WTC11 (cell line): ENCODE data around the gene LRRC61. TPM values are rescaled to one million over a fixed set of nuclear protein-coding genes. Genes with fewer than 3 reads are reported as not detected.

ENCODE experiments used
- ATAC-seq: fragments of 200-7000 bp; cut with Tn5 transposase; 2 replicates; pipeline ENCODE4 v1.10.0; 2021; ENCODE audit warnings: mild to moderate bottlenecking, moderate library complexity
- CTCF ChIA-PET: fragments of 300-600 bp; sonication (Branson Sonifier 250); formaldehyde crosslinking; loops from one replicate; lab custom pipeline; 2021; ENCODE audit warnings: antibody characterized with exemption; lab: Charles Lee
- POLR2A ChIA-PET: fragments of 350-600 bp; sonication (Branson Sonifier 250); formaldehyde crosslinking; loops from one replicate; lab custom pipeline; 2021; ENCODE audit warnings: antibody characterized with exemption; lab: Charles Lee
- DNase-seq: peaks from one replicate; pipeline ENCODE4 v3.0.0; 2021; ENCODE audit warnings: low spot score
- H3K27ac Mint-ChIP-seq: 2 replicates; pipeline ENCODE4 v1.8.0; 2021; ENCODE audit warnings: mixed read lengths
- H3K27me3 Mint-ChIP-seq: 2 replicates; pipeline ENCODE4 v1.8.0; 2021; ENCODE audit warnings: low read depth, mild to moderate bottlenecking, moderate library complexity, mixed read lengths
- H3K36me3 Mint-ChIP-seq: 2 replicates; pipeline ENCODE4 v1.8.0; 2021; ENCODE audit warnings: mixed read lengths
- H3K4me1 Mint-ChIP-seq: 2 replicates; pipeline ENCODE4 v1.8.0; 2022; ENCODE audit warnings: mixed read lengths
- H3K4me3 Mint-ChIP-seq: 2 replicates; pipeline ENCODE4 v1.8.0; 2021; ENCODE audit warnings: mild to moderate bottlenecking, moderate library complexity, mixed read lengths
- H3K9me3 Mint-ChIP-seq: 2 replicates; pipeline ENCODE4 v1.8.0; 2021; ENCODE audit warnings: mixed read lengths
- CREB1 ChIP-seq: sonication (generic); formaldehyde crosslinking; IDR thresholded peaks from 2 replicates; pipeline ENCODE4 v1.8.0; 2023; ENCODE audit warnings: mild to moderate bottlenecking, missing genetic modification reagents
- HMGA2 ChIP-seq: fragments of 250-450 bp; sonication (Bioruptor Pico); IDR thresholded peaks from 2 replicates; pipeline ENCODE4 v1.4.0; 2021; ENCODE audit warnings: mild to moderate bottlenecking, moderate library complexity
- IRF2 ChIP-seq: sonication (generic); formaldehyde crosslinking; IDR thresholded peaks from 2 replicates; pipeline ENCODE4 v1.8.0; 2022; ENCODE audit warnings: low read depth, missing genetic modification reagents, borderline replicate concordance
- PRRX2 ChIP-seq: fragments of 250-450 bp; sonication (Bioruptor Pico); IDR thresholded peaks from 2 replicates; pipeline ENCODE4 v1.8.0; 2021; ENCODE audit warnings: mild to moderate bottlenecking
- SMAD3 ChIP-seq: sonication (generic); formaldehyde crosslinking; IDR thresholded peaks from 2 replicates; pipeline ENCODE4 v1.8.0; 2022; ENCODE audit warnings: missing genetic modification reagents, mild to moderate bottlenecking, borderline replicate concordance
- TEAD4 ChIP-seq: sonication (generic); formaldehyde crosslinking; IDR thresholded peaks from 2 replicates; pipeline ENCODE4 v1.8.0; 2022; ENCODE audit warnings: mild to moderate bottlenecking, missing genetic modification reagents
- total RNA-seq: library from RNA; stranded (reverse); gene quantifications from 3 replicates; pipeline ENCODE4 v1.2.3, GENCODE V29; 2021
- TF ChIP-seq, protein P1 (sequence below): sonication (generic); formaldehyde crosslinking; IDR thresholded peaks from 2 replicates; pipeline ENCODE4 v1.8.0; 2023; ENCODE audit warnings: missing genetic modification reagents, mild to moderate bottlenecking, borderline replicate concordance
- TF ChIP-seq, protein P2 (sequence below): sonication (generic); formaldehyde crosslinking; IDR thresholded peaks from 2 replicates; pipeline ENCODE4 v1.8.1; 2023; ENCODE audit warnings: mild to moderate bottlenecking, missing genetic modification reagents, moderate library complexity
- TF ChIP-seq, protein P3 (sequence below): sonication (generic); formaldehyde crosslinking; IDR thresholded peaks from 2 replicates; pipeline ENCODE4 v1.8.0; 2023; ENCODE audit warnings: mild to moderate bottlenecking, missing genetic modification reagents
- TF ChIP-seq, protein P4 (sequence below): sonication (generic); formaldehyde crosslinking; IDR thresholded peaks from 2 replicates; pipeline ENCODE4 v1.8.1; 2022; ENCODE audit warnings: mild to moderate bottlenecking, missing genetic modification reagents, moderate library complexity, borderline replicate concordance

The LRRC61 gene
- total RNA-seq, 1 experiment from 2014 or later = 27.7 TPM

DNA sequence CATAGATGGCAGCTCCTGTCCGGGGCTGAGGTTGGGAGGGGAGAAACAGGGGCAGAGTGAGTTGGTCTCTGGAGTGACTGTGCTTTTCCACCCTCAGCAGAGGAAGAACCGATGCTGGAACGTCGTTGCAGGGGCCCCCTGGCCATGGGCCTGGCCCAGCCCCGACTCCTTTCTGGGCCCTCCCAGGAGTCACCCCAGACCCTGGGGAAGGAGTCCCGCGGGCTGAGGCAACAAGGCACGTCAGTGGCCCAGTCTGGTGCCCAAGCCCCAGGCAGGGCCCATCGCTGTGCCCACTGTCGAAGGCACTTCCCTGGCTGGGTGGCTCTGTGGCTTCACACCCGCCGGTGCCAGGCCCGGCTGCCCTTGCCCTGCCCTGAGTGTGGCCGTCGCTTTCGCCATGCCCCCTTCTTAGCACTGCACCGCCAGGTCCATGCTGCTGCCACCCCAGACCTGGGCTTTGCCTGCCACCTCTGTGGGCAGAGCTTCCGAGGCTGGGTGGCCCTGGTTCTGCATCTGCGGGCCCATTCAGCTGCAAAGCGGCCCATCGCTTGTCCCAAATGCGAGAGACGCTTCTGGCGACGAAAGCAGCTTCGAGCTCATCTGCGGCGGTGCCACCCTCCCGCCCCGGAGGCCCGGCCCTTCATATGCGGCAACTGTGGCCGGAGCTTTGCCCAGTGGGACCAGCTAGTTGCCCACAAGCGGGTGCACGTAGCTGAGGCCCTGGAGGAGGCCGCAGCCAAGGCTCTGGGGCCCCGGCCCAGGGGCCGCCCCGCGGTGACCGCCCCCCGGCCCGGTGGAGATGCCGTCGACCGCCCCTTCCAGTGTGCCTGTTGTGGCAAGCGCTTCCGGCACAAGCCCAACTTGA lies 48.2 kb downstream of the LRRC61 start (continued):
- TF ChIP-seq, protein P1, sequence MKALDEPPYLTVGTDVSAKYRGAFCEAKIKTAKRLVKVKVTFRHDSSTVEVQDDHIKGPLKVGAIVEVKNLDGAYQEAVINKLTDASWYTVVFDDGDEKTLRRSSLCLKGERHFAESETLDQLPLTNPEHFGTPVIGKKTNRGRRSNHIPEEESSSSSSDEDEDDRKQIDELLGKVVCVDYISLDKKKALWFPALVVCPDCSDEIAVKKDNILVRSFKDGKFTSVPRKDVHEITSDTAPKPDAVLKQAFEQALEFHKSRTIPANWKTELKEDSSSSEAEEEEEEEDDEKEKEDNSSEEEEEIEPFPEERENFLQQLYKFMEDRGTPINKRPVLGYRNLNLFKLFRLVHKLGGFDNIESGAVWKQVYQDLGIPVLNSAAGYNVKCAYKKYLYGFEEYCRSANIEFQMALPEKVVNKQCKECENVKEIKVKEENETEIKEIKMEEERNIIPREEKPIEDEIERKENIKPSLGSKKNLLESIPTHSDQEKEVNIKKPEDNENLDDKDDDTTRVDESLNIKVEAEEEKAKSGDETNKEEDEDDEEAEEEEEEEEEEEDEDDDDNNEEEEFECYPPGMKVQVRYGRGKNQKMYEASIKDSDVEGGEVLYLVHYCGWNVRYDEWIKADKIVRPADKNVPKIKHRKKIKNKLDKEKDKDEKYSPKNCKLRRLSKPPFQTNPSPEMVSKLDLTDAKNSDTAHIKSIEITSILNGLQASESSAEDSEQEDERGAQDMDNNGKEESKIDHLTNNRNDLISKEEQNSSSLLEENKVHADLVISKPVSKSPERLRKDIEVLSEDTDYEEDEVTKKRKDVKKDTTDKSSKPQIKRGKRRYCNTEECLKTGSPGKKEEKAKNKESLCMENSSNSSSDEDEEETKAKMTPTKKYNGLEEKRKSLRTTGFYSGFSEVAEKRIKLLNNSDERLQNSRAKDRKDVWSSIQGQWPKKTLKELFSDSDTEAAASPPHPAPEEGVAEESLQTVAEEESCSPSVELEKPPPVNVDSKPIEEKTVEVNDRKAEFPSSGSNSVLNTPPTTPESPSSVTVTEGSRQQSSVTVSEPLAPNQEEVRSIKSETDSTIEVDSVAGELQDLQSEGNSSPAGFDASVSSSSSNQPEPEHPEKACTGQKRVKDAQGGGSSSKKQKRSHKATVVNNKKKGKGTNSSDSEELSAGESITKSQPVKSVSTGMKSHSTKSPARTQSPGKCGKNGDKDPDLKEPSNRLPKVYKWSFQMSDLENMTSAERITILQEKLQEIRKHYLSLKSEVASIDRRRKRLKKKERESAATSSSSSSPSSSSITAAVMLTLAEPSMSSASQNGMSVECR (CRISPR knock-in tag) = no peak

DNA sequence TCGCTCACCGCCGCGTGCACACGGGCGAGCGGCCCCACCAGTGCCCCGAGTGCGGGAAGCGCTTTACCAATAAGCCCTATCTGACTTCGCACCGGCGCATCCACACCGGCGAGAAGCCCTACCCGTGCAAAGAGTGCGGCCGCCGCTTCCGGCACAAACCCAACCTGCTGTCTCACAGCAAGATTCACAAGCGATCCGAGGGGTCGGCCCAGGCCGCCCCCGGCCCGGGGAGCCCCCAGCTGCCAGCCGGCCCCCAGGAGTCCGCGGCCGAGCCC lies 48.8 kb downstream of the LRRC61 start:
- Mint-ChIP-seq H3K27ac (no peak overlapping the region), H3K4me3 (no peak overlapping the region), H3K4me1 (peaks cover 65% of the 10 kb centered on the region), H3K9me3 (no peaks in the 10 kb centered on the region), H3K36me3 (peaks cover 32% of the 10 kb centered on the region), H3K27me3 (no peaks in the 10 kb centered on the region)
- ChIA-PET POLR2A (interaction anchor here (0.9 kb wide), 1 partner anchor 9 kb away, joined by 3 read pairs; no protein-coding TSS in a partner anchor), CTCF (interaction anchor here (1.0 kb wide), 1 partner anchor 9 kb away, joined by 3 read pairs; no protein-coding TSS in a partner anchor)
- ATAC-seq = no peak
- peak; percentile 17 for DNase-seq
- TF ChIP-seq IRF2 (no peak), HMGA2 (CRISPR knock-in tag) (no peak), PRRX2 (CRISPR knock-in tag) (no peak), SMAD3 (CRISPR knock-in tag) (no peak), TEAD4 (CRISPR knock-in tag) (no peak), CREB1 (CRISPR knock-in tag) (no peak)
- TF ChIP-seq, protein P2, sequence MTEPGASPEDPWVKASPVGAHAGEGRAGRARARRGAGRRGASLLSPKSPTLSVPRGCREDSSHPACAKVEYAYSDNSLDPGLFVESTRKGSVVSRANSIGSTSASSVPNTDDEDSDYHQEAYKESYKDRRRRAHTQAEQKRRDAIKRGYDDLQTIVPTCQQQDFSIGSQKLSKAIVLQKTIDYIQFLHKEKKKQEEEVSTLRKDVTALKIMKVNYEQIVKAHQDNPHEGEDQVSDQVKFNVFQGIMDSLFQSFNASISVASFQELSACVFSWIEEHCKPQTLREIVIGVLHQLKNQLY (CRISPR knock-in tag) = no peak
- TF ChIP-seq, protein P3, sequence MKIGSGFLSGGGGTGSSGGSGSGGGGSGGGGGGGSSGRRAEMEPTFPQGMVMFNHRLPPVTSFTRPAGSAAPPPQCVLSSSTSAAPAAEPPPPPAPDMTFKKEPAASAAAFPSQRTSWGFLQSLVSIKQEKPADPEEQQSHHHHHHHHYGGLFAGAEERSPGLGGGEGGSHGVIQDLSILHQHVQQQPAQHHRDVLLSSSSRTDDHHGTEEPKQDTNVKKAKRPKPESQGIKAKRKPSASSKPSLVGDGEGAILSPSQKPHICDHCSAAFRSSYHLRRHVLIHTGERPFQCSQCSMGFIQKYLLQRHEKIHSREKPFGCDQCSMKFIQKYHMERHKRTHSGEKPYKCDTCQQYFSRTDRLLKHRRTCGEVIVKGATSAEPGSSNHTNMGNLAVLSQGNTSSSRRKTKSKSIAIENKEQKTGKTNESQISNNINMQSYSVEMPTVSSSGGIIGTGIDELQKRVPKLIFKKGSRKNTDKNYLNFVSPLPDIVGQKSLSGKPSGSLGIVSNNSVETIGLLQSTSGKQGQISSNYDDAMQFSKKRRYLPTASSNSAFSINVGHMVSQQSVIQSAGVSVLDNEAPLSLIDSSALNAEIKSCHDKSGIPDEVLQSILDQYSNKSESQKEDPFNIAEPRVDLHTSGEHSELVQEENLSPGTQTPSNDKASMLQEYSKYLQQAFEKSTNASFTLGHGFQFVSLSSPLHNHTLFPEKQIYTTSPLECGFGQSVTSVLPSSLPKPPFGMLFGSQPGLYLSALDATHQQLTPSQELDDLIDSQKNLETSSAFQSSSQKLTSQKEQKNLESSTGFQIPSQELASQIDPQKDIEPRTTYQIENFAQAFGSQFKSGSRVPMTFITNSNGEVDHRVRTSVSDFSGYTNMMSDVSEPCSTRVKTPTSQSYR (CRISPR knock-in tag) = no peak
- TF ChIP-seq, protein P1 (CRISPR knock-in tag) = no peak
- TF ChIP-seq, protein P4, sequence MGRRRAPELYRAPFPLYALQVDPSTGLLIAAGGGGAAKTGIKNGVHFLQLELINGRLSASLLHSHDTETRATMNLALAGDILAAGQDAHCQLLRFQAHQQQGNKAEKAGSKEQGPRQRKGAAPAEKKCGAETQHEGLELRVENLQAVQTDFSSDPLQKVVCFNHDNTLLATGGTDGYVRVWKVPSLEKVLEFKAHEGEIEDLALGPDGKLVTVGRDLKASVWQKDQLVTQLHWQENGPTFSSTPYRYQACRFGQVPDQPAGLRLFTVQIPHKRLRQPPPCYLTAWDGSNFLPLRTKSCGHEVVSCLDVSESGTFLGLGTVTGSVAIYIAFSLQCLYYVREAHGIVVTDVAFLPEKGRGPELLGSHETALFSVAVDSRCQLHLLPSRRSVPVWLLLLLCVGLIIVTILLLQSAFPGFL (CRISPR knock-in tag) = no peak
